GM21515 (cell line): ENCODE results near the gene CD300A.
A peak's percentile ranks its signal among the peaks of the same experiment; 100 is the strongest.
"Not testable (repeated sequence)": the region's sequence is repeated elsewhere in the genome, so short reads cannot be mapped to it uniquely, and the experiment has no call there.

ENCODE experiments used
- ATAC-seq: cut with Tn5 transposase; IDR thresholded peaks from one replicate; pipeline ENCODE4 v1.9.1; 2021; ENCODE audit not compliant: unreplicated experiment

Gene CD300A

DNA sequence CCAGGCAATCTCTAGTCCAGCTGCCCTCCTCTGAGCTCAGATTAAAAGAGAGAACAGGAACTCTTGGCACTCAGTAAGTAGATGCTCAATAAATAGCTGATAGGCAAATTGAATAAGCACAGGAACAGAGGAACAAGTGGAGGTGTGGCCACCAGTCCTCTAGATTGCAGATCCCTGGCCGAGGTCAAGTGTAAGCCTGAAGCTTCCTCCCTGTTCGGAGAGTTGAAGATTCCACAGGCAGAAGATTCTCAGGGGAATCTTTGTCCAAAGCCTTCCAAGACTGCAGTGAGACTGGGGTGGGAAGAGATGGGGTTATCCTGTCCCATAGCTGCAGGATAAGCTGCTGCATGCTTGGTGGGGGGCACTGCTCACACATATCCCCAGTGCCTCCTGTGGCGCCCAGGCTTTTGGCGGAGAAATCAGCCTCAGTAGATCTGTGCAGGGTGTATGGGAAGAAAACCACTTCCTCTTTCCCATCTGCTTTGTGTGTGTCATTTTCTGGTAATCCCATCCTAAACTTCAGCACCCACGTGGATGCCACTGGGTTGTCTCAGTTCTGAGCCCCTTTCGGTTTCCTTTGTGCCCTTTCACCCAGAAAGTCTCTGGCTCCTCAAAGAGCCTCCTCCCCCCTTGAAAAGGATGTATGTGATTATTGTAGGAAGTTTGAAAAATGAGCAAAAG lies 12.1 kb downstream of the CD300A start:
- no peak for ATAC-seq

DNA sequence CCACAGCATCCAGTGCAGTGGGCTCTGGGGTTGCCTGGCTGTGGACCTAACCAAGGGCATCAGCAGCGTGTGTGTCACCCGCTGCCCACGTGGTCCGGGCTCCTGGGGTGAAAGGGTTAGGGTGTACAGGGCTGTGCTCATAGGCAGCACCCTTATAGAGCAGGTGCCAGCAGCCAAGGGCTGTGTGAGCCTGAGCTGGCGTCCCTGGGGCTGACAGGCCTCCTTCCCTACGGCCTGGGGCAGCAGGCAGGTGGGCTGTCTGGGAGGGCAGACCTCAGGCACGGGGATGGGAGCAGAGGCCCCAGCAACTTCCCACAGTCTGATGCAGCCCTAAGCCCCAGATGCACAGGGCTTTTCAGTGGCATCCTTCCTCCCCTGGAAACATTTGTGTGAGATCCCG lies 13.9 kb downstream of the CD300A start:
- ATAC-seq: no peak

DNA sequence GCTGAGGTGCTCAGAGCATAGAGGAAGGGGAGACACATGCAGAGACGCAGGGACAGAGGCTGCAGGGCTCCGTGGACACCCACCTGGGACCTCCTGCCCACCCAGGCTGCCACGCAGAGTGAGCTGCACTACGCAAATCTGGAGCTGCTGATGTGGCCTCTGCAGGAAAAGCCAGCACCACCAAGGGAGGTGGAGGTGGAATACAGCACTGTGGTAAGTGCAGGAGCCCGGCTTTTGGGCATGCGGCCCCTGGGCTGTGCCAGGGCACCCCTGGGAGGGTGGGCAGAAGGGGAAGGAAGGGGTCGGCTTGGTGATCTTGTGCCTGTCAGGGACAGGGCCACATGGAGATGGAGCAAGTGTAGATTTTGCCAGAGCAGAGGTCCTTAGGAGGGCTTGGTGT lies 15.2 kb downstream of the CD300A start:
- ATAC-seq: no peak

DNA sequence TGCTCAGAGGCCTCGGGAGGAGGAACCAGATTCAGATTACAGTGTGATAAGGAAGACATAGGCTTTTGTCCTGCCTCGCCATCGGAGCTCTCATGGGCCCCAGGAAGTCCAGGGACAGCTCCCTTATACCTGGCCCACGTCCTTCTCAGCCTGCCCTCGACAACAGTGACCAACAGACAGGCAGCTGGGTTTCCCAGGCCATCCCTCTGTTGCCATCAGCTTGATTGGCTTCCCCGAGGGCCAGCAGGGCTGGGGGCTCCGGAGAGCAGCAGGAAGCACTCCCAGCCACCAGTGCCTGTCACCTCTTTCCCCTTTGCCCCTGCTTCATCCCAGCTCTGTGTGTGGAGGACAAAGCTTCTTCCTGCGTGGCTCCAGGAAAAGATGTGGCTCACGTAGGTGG lies 17.6 kb downstream of the CD300A start:
- no peak for ATAC-seq

DNA sequence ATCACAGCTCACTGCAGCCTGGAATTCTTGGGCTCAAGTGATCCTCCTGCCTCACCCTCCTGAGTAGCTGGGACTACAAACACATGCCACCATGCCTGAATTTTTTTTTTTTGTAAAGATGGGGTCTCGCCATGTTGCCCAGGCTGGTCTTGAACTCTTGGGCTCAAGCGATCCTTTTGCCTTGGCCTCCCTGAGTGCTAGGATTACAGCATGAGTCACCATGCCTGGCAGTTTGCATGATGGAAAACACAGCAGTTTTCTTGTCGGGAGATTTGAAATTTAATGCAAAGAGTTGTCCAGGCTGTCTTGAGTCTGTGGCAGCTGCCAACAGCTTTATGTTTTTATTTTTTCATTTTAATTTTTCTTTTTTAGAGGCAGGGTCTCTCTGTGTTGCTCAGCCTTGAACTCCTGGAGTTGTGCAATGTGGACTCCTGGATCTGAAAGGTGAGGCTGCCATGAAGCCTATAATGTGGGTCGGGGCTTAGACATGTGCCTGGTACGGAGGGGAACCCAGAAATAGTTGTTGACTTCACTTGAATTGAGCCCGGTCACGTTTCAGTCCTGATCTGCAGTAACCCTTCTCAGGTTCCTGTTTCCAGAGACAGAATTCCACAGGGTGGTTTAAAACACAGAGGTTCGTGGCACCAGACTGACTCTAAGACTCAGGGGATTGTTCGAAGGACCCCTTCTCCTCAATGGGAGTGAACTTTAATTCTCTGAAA lies 18.7 kb downstream of the CD300A start:
- ATAC-seq: no peak

DNA sequence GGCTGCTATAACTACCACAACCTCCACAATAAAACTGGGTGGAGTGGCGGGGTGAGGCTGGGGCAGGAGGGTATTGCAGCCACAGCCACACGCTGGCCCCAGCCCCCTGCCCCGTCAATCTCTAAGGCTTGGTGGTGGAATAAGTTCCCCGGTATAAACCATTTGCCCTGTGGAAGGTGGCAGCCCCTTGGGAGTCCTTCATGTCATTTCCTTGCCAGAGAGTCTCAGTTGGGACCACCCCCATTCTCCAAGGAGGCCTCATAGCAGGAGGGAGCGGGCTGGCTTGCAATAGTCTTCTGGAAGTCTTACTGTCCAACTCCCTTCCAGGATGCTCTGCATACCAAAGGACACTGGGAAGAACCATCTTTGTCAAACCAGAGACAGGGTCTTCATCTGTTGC lies 19.4 kb downstream of the CD300A start:
- ATAC-seq: no peak

DNA sequence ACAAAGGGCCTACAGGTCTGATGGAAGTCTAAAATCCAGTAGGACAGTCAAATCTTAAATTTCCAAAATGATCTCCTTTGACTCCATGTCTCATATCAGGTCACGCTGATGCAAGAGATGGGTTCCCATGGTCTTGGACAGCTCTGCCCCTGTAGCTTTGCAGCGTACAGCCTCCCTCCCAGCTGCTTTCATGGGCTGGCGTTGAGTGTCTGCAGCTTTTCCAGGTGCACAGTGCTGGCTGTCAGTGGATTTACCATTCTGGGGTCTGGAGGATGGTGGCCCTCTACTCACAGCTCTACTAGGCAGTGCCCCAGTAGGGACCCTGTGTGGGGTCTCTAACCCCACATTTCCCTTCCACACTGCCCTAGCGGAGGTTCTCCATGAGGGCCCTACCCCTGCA lies 21.8 kb downstream of the CD300A start:
- ATAC-seq: not testable (repeated sequence)

DNA sequence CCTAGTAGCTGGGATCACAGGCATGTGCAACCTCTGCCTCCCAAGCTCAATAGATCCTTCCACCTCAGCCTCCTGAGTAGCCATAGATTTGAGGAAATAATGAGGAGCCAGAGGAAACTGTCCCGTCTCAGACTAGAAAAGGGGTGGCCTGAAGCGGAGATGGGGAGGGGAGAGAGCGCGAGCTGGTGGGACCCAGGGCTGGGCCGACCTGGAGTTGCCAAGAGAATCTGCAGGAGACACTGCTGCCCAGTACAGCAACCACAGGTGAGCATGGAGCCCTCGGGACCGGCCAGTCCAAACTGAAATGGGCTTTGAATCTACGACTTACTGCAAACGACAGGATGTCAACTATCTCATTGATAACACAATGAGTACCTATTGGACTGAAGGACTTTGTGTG lies 24.3 kb downstream of the CD300A start:
- no peak for ATAC-seq

DNA sequence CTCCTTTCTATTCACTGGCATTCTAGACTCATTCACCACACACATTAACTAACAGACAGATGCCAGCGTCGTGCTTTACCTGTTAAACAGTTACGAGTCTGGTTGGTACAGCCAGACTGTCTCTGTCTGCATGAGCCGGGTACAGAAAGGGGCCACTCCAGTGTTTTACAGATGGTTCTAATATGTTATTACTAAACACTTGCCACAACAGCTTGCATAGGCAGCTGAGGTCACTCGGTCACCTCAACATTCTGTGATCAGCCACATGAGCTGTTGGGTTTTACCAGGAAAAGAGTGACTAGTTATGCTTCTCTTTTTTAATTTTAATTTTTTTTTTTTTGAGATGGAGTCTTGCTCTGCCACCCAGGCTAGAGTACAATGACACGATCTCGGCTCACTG lies 25.2 kb downstream of the CD300A start:
- no peak for ATAC-seq

DNA sequence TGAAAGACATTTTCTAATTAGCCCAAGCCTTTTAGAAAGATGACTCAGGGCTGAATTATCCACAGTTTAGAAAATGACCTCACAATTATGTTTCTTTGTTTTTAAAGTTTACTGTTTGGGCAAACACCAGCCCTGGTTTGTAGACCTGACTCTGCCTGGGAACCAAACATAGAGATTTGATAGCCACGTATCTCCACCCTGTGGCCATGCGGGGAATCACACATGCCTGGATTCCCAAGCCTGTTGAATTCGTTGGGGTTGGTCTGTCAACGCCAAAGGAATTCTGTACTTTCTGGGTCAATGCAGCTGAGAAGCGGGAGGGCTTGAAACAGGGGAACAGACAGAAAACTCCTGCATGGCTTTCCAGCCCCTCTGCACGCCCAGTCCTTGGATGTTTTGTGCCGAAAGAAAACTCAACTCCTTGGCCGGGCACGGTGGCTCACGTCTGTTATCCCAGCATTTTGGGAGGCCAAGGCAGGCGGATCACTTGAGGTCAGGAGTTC lies 26.9 kb downstream of the CD300A start:
- ATAC-seq: no peak

DNA sequence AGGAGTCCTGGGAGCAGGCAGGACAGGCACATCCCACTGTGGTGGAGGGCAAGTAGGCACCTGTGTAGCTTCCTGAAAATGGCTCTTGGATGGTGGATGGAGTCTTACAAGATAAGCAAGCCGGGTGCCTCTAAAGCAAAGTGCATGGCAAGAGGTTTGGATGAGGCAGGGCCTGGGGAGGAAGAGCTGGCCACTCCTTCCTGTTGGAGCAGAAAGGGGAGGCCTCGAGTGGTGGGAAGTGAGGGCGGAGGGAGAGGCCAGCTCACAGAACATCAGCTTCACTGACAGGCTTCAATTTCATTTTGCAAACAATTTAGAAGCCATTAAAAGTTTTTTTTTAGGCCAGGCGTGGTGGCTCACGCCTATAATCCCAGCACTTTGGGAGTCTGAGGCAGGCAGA lies 31.0 kb downstream of the CD300A start:
- ATAC-seq: no peak

DNA sequence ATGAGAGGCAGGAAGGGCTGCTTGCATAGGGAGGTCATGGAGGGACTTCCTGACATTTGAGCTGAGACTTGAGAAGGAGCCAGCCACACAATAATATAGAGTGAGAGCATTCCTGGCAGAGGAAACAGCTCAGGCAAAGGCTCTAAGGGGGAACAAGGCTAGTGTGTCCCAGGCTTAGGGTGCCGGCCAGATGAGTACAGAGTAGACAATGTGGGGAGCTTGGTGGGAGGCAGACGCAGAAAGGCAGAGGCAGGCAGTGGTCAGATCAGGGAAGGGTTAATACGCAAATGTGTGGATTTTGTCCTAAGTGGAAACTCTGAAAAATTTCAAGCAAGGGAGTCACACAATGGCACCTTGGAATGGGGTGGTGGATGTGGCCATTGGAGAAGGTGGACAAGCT lies 33.6 kb downstream of the CD300A start:
- no peak for ATAC-seq

DNA sequence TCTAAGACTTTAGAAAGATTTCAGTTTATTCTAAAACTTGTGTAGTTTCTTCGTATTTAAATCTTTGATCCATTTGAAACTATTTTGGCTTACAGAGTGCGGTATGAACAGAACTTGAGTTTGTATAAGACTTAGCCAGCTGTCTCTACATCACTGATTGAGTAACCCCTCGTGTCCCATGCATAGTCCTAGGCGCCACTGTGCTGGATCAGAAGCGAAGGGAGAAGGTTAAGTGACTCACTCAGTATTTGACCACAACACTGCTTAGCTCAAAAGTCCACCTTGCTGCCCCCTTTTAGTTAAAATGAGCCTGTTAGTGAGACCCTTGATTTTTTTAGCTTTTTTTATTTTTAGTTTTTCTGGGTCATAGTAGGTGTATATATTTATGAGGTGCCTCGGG lies 36.4 kb downstream of the CD300A start:
- no peak for ATAC-seq

DNA sequence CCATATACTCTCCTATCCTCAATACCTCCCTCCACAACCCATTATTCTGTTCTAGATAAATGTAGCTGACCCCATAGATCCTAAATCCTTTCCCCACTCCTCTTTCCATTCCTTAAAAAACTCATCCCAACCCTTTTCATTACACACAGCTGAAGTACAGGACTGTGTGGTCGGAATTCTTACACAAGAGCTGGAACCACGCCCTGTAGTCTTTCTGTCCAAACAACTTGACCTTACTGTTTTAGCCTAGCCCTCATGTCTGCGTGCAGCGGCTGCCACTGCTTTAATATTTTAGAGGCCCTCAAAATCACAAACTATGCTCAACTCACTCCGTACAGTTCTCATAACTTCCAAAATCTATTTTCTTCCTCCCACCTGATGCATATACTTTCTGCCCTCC lies 37.5 kb downstream of the CD300A start:
- ATAC-seq: not testable (repeated sequence)

DNA sequence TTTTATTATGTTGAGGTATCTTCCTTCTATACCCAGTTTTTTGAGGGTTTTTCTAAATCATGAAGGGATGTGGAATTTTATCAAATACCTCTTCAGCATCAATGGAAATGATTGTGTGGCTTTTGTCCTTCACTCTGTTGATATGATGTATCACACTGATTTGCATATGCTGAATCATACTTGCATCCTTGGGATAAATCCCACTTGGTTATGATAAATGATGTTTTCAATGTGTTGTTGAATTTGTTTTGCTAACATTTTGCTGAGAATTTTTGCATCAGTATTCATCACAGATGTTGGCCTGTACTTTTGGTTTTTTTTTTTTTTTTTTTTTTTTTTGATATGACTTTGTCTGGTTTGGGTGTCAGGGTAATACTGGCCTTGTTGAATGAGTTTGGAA lies 41.7 kb downstream of the CD300A start:
- no peak for ATAC-seq

DNA sequence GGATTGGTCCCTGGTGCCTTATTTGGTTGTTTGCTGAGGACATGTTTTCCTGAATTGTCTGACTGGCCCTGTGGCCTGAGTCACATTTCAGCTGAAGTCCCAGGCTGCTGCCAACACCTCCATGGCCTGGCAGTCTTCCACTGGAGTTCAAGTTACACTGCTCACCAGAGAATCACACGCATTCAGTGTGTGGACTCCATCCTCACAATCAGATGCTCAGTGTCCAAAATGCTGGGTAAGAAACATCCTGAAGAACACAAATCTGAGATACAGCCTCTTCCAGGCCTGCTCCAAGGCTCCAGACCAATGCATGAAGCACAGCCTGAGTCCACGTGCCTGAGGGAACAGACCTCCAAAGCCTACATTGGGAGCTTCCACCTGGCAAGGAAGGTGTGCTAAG lies 45.6 kb downstream of the CD300A start:
- no peak for ATAC-seq

DNA sequence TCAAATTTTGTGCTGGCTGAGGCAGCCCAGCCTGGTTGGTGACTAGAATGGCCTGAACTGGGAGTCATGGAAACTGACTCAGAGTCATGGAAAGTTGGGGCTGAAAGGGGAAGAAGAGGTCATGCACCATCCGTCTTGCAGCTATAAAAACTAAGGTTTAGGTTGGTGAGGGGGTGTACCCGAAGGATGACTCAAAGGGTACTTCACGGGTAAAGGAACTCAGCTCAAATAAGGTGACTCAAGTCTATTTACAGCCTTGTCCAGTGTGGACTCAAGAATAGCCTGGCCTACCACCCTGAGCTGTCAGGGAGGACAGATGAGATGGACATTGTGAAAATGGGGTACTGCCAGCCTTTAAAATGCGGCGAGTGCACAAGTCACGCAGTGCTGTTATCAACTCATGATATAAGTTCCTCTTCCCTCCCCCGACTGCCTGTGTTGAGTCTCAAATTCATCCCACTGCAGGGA lies 46.2 kb downstream of the CD300A start:
- ATAC-seq: peak; percentile 39

DNA sequence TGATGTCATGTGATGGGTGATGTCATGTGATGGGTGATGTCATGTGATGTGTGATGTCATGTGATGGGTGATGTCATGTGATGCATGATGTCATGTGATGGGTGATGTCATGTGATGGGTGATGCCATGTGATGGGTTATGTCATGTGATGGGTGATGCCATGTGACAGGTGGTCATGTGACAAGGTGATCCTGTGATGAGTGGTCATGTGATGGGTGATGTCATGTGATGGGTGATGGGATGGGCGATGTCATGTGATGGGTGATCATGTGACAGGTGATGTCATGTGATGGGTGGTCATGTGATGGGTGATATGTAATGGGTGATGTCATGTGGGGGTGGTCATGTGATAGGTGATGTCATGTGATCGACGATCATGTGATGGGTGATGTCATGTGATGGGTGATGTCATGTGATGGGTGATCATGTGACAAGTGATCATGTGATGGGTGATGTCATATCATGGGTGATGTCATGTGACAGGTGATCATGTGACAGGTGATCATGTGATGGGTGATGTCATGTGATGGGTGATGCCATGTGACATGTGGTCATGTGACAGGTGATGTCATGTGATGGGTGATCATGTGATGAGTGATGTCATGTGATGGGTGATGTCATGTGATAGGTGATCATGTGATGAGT lies 47.7 kb downstream of the CD300A start:
- ATAC-seq: no peak

DNA sequence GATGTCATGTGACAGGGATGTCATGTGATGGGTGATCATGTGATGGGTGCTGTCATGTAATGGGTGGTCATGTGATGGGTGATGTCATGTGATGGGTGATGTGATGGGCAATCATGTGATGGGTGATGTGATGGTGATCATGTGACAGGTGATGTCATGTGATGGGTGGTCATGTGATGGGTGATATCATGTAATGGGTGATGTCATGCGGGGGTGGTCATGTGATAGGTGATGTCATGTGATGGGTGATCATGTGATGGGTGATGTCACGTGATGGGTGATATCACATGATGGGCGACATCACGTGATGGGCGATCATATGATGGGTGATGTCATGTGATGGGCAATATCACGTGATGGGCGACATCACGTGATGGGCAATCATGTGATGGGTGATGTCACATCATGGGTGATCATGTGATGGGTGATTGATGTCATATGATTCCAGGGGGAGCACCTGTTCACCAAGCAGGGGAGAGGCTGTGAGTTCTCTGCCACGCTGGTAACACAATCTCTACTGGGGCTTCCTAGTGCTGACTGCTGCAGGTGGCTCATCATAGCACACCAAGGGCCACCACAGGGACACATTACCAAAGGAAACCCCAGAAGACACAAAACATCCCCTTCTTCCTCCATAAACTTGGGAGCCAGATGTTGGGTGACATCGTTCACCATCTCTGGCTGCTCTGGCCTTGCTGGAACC lies 48.3 kb downstream of the CD300A start:
- no peak for ATAC-seq

DNA sequence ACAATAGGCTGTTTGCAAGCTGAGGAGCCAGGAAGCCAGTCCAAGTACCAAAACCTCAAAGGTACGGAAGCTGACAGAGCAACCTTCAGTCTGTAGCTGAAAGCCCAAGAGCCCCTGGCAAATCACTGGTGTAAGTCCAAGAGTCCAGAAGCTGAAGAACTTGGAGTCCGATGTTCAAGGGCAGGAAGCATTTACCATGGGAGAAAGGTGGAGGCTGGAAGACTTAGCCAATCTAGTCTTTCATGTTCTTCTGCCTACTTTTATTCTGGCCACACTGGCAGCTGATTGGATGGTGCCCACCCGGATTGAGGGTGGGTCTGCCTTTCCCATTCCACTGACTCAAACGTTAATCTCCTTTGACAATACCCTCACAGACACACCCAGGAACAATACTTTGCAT lies 49.5 kb downstream of the CD300A start:
- ATAC-seq: no peak

DNA sequence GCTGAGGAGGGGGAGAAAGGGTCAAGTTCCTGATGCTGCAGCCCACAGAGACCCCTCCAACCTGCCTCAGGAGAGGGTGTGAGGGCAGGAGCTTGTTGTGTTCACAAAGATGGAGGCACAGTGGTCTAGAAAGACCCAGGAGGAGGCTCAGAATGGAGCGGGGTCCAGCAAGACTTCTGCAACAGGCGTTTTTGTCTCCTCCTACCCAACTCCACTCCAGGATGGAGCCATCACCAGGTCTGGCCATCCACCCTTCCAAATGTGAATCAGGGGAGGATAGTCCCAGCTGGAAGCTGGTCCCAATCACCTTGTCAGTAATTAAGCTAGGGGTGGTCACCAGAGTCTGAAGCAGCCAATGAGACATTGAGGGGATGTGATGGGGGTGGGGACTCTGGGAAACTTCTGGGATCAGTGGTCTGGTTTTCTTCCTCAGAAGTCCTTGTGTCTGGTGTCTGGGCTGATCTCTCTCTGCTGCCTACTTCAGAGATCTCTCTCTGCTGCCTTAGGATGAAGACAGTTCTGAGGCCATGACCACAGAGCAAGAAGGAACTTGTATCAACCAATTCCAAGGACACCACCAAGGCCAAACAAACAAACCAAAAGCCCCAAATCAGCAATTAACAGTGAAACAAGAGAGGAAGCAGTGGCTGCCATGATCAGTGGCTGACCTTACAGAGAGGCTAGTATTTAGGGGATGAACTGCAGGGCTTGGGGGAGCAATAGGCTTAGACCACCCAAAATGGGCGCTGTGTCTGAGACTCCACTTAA lies 50.3 kb downstream of the CD300A start:
- no peak for ATAC-seq
